CD14-positive monocyte (primary cell): ENCODE data around the gene RETSAT. TPM values are rescaled to one million over a fixed set of nuclear protein-coding genes. Genes with fewer than 3 reads are reported as not detected.
A peak's percentile ranks its signal among the peaks of the same experiment; 100 is the strongest.

Experiments
- DNase-seq, 3 donors: peaks; one replicate each; pipeline ENCODE4 v3.0.0-alpha.2; 2011 to 2022
- H2AFZ ChIP-seq: 2 replicates; pipeline ENCODE4 v1.6.0; 2012; ENCODE audit warnings: mild to moderate bottlenecking, low read depth, low read length, inconsistent platforms; ENCODE audit not compliant: insufficient read depth, poor library complexity, severe bottlenecking
- H3K27ac ChIP-seq, 2 donors: 1 replicate in 1 of 2; 2 replicates in 1 of 2; pipeline ENCODE4 v1.5.1; 2012 to 2013; ENCODE audit warnings: low read length in 2 of 2, control low read depth in 1 of 2, inconsistent platforms in 1 of 2, low read depth in 1 of 2, mild to moderate bottlenecking in 1 of 2
- H3K27me3 ChIP-seq, 2 donors: one replicate each; pipeline versions ENCODE4 v1.6.0 to v1.6.1; 2011 to 2013; ENCODE audit warnings: low read length in 2 of 2; ENCODE audit not compliant: control insufficient read depth in 2 of 2, insufficient read depth in 2 of 2
- H3K36me3 ChIP-seq, 2 donors: replicated peaks in 1 of 2; 1 replicate in 1 of 2; 2 replicates in 1 of 2; pipeline versions ENCODE4 v1.5.1 to v1.6.1; 2012 to 2013; ENCODE audit warnings: low read length in 2 of 2, control low read depth in 1 of 2, inconsistent platforms in 1 of 2, mild to moderate bottlenecking in 1 of 2; ENCODE audit not compliant: insufficient read depth in 2 of 2, control insufficient read depth in 1 of 2
- H3K4me1 ChIP-seq, 2 donors: 1 replicate in 1 of 2; 2 replicates in 1 of 2; pipeline versions ENCODE4 v1.5.1 to v1.6.1; 2012 to 2013; ENCODE audit warnings: low read length in 2 of 2, control low read depth in 1 of 2, inconsistent platforms in 1 of 2, mild to moderate bottlenecking in 1 of 2, moderate library complexity in 1 of 2; ENCODE audit not compliant: insufficient read depth in 2 of 2, control insufficient read depth in 1 of 2
- H3K4me2 ChIP-seq: replicated peaks from 2 replicates; pipeline ENCODE3; 2012; ENCODE audit warnings: low read length, moderate library complexity, mild to moderate bottlenecking; ENCODE audit not compliant: poor library complexity, severe bottlenecking; ENCODE audit errors: extremely low read depth
- H3K4me3 ChIP-seq, 3 experiments: fragments of 200-600 bp in 1 of 3; sonication (generic) in 1 of 3; replicated peaks in 1 of 3; 1 replicate in 2 of 3; 2 replicates in 1 of 3; pipeline ENCODE4 v1.5.1; 2011 to 2013; ENCODE audit warnings: low read length in 3 of 3, mild to moderate bottlenecking in 3 of 3, control low read depth in 2 of 3, low read depth in 2 of 3, inconsistent platforms in 1 of 3, moderate library complexity in 1 of 3
- H3K79me2 ChIP-seq: 2 replicates; pipeline ENCODE4 v1.6.0; 2012; ENCODE audit warnings: mild to moderate bottlenecking, control low read depth, inconsistent platforms, low read length, moderate library complexity; ENCODE audit not compliant: insufficient read depth
- H3K9ac ChIP-seq: 2 replicates; pipeline ENCODE4 v1.6.0; 2017; ENCODE audit warnings: low read length, mild to moderate bottlenecking; ENCODE audit not compliant: insufficient read depth, poor library complexity, severe bottlenecking
- H3K9me3 ChIP-seq, 2 donors: replicated peaks in 1 of 2; 1 replicate in 1 of 2; 2 replicates in 1 of 2; pipeline versions ENCODE4 v1.5.1 to v1.6.1; 2012 to 2013; ENCODE audit warnings: low read length in 2 of 2, control low read depth in 1 of 2; ENCODE audit not compliant: control insufficient read depth in 1 of 2, insufficient read depth in 1 of 2
- H4K20me1 ChIP-seq: 2 replicates; pipeline ENCODE4 v1.6.0; 2012; ENCODE audit warnings: mild to moderate bottlenecking, low read length, control low read depth, moderate library complexity; ENCODE audit not compliant: insufficient read depth
- H3K27ac Mint-ChIP-seq, 7 donors: one replicate each; pipeline ENCODE4 v1.8.0; 2020; ENCODE audit warnings: mild to moderate bottlenecking in 7 of 7, mixed read lengths in 7 of 7, moderate library complexity in 6 of 7, inconsistent platforms in 2 of 7
- H3K27me3 Mint-ChIP-seq, 3 donors: one replicate each; pipeline ENCODE4 v1.8.0; 2021 to 2022; ENCODE audit warnings: low read depth in 3 of 3, mild to moderate bottlenecking in 3 of 3, mixed read lengths in 3 of 3, moderate library complexity in 3 of 3, inconsistent platforms in 1 of 3
- H3K36me3 Mint-ChIP-seq, 2 donors: one replicate each; pipeline ENCODE4 v1.8.0; 2020; ENCODE audit warnings: mixed read lengths in 2 of 2, inconsistent platforms in 1 of 2, mild to moderate bottlenecking in 1 of 2
- H3K4me1 Mint-ChIP-seq: one replicate; pipeline ENCODE4 v1.8.0; 2020; ENCODE audit warnings: mild to moderate bottlenecking, mixed read lengths
- H3K4me3 Mint-ChIP-seq, 2 donors: one replicate each; pipeline ENCODE4 v1.8.0; 2020; ENCODE audit warnings: mild to moderate bottlenecking in 2 of 2, mixed read lengths in 2 of 2, moderate library complexity in 1 of 2
- H3K9me3 Mint-ChIP-seq, 7 donors: one replicate each; pipeline ENCODE4 v1.8.0; 2020 to 2022; ENCODE audit warnings: mixed read lengths in 7 of 7, mild to moderate bottlenecking in 6 of 7, moderate library complexity in 6 of 7, inconsistent platforms in 2 of 7
- CTCF ChIP-seq: fragments of 200-600 bp; IDR thresholded peaks from one replicate; pipeline ENCODE4 v1.8.0; 2022; ENCODE audit warnings: antibody characterized with exemption, mild to moderate bottlenecking
- WGBS: methylation state at CpG from one replicate; pipeline ENCODE4 v1.1.5; 2013; ENCODE audit warnings: missing lambda C conversion rate; ENCODE audit not compliant: insufficient coverage; 5-methylcytosine and 5-hydroxymethylcytosine counted together
- intact Hi-C, 2 donors: fragments of 100-400 bp; cut with micrococcal nuclease; formaldehyde crosslinking; loops; one replicate each; pipeline versions ENCODE4 v1.15.0 to v1.15.1; 2023
- polyA plus RNA-seq, 3 donors: library from polyadenylated mRNA; depleted of rRNA in 1 of 3; unstranded in 2 of 3; stranded (reverse) in 1 of 3; fragments of 300-500 nt in 2 of 3; fragments of >200 nt in 1 of 3; fragmentation: Illumina TruSeq in 2 of 3; gene quantifications; 1 replicate in 2 of 3; 2 replicates in 1 of 3; pipeline ENCODE4 v1.2.3, GENCODE V29; 2012 to 2021

Gene RETSAT
- polyA plus RNA-seq, 3 donors: 12.4 to 15.8 (median 15.0) TPM

GRCh38 chr2:85308896-85309555 is 45.3 kb downstream of the RETSAT start:
- H3K9me3 Mint-ChIP-seq: no peaks in the 10 kb centered on the region
- Histone ChIP-seq H3K9ac (peak overlapping the region; percentile 18), H2AFZ (peak overlapping the region; percentile 23), H3K36me3 (peaks cover 4 to 12% of the 10 kb centered on the region in 2 donors), H3K79me2 (no peaks in the 10 kb centered on the region), H4K20me1 (peaks cover 7% of the 10 kb centered on the region), H3K4me2 (peak overlapping the region; percentile 73), H3K27me3 (no peaks in the 10 kb centered on the region), H3K4me3 (peak overlapping the region in 1 of 3 experiments; percentile 69), H3K27ac (peak overlapping the region; percentile 69 to 73), H3K4me1 (peaks cover 46 to 50% of the 10 kb centered on the region in 2 donors), H3K9me3 (no peaks in the 10 kb centered on the region)
- peak overlapping the region in 6 of 7 donors; percentile 84 to 94 (median 92) for H3K27ac Mint-ChIP-seq
- H3K4me1 Mint-ChIP-seq: peaks cover 46% of the 10 kb centered on the region
- WGBS: 33% methylated on average over 10 of the region's 15 CpGs
- DNase-seq: peak; percentile 30 to 59 (median 49)
- intact Hi-C loops: no loop called here
- H3K27me3 Mint-ChIP-seq: peaks cover 4 to 13% (median 6%) of the 10 kb centered on the region in 3 donors
- H3K4me3 Mint-ChIP-seq: peak overlapping the region; percentile 81 to 93
- peaks cover 8 to 16% of the 10 kb centered on the region in 2 donors for H3K36me3 Mint-ChIP-seq
- no peak for TF ChIP-seq CTCF

- intact Hi-C loops: no loop called here
- no peak for TF ChIP-seq CTCF
- H3K4me2 ChIP-seq: peak overlapping the region; percentile 62
- no peak overlapping the region for H3K27ac ChIP-seq
- peaks cover 46 to 50% of the 10 kb centered on the region in 2 donors for H3K4me1 ChIP-seq
- no peak overlapping the region for H3K4me3 ChIP-seq
- H3K27ac Mint-ChIP-seq: peak overlapping the region in 3 of 7 donors; percentile 10 to 61 (median 20)
- H3K36me3 Mint-ChIP-seq: peaks cover 3 to 7% of the 10 kb centered on the region in 2 donors
- no peaks in the 10 kb centered on the region for H3K9me3 ChIP-seq
- WGBS: 93% methylated on average over 2 of the region's 6 CpGs
- H3K36me3 ChIP-seq: peaks cover 0 to 4% of the 10 kb centered on the region in 2 donors
- DNase-seq: no peak
- H3K79me2 ChIP-seq: no peaks in the 10 kb centered on the region
- no peaks in the 10 kb centered on the region for H3K9me3 Mint-ChIP-seq
- H3K27me3 Mint-ChIP-seq: peaks cover 6 to 13% (median 9%) of the 10 kb centered on the region in 3 donors
- H3K4me3 Mint-ChIP-seq: no peak overlapping the region
- peaks cover 46% of the 10 kb centered on the region for H3K4me1 Mint-ChIP-seq
- no peaks in the 10 kb centered on the region for H3K27me3 ChIP-seq
- H2AFZ ChIP-seq: no peak overlapping the region
- no peak overlapping the region for H3K9ac ChIP-seq
- H4K20me1 ChIP-seq: no peaks in the 10 kb centered on the region
Measured at GRCh38 chr2:85308201-85308600, 46.1 kb downstream of the RETSAT start.
